Activated CD4-positive, CD25-positive, alpha-beta regulatory T cell treated with anti-CD3 and anti-CD28 coated beads, Interleukin-2, amount 50 U/mL, for 24 hours (primary cell): ENCODE results near the gene IST1.
"Not testable (repeated sequence)": the region's sequence is repeated elsewhere in the genome, so short reads cannot be mapped to it uniquely, and the experiment has no call there.

Source experiments
- ATAC-seq, 2 donors: fragments of 150-1000 bp; cut with Tn5 transposase; one replicate each; pipeline ENCODE4 v1.10.0; 2021; ENCODE audit warnings: mild to moderate bottlenecking in 1 of 2, moderate library complexity in 1 of 2

IST1 gene

DNA sequence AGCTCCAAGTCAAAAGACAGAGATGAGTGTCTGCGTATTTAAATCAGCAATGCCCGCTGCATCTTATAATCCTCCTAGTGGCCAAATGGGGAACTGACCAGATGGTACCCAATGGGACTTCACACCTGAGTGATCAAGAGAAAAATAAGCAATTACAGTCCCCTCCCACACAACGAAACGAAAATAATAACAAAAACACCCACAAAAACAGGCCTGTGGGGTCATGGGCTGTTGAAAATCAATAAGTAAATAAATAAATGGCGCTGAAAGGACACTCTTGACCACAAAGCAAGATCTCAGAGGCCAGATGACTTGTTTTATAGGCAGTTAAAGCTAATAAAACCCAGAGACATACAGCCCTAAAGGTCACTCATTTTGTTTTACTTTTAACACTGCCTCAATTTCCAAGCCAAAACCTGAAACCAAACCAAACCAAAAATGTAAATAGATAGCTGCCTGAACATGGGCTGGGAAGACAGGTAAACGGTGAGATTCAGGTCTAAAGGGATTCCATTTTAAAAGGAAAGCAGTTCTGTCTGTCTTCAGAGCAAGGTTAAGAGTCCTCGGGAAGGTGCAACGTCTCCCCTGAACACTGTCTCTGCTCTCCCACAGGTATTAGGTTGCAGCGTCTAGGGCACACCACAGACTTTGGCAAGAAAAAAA, 12.7 kb upstream of the IST1 start:
- peak; percentile 61 to 68 for ATAC-seq

GRCh38 chr16:71883168-71883848, 12.0 kb upstream of the IST1 start:
- peak; percentile 30 to 39 for ATAC-seq

- ATAC-seq, result peak; percentile 50 to 64
Observed at GRCh38 chr16:71883849-71884638, 11.3 kb upstream of the IST1 start, which contains the start of gene ZNF821. ZNF821 (minus strand) TSS chr16:71884182; CDS start chr16:71879946, 4,236 bp downstream.

GRCh38 chr16:71885261-71885650, 10.1 kb upstream of the IST1 start:
- ATAC-seq, result no peak

DNA sequence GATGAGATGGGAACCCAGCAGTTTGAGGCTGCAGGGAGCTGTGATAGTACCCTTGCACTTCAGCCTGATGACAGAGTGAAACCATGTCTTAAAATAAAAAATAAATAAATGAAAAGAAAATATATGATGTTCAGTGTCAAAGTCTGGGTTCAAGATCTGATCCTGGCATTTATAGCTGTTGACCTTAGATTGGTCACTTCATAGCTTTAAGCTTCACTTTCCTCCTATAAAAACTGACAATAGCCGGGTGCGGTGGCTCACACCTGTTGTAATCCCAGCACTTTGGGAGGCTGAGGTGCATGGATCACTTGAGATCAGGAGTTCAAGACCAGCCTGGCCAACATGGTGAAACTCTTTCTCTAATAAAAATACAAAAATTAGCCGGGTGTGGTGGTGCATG, 6.2 kb upstream of the IST1 start:
- no peak for ATAC-seq

DNA sequence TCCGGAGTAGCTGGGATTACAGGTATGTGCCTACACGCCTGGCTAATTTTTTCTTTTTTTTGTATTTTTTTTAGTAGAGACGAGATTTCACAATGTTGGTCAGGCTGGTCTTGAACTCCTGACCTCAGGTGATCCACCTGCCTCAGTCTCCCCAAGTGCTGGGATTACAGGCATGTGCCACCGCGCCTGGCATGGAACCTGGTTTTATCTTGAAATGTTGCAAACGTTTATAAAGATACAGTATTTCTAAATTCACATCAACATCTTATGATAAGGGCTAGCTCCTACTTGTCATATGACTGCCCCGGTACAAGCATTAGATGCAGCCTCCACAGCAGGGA, 1.5 kb upstream of the IST1 start:
- ATAC-seq, result no peak

DNA sequence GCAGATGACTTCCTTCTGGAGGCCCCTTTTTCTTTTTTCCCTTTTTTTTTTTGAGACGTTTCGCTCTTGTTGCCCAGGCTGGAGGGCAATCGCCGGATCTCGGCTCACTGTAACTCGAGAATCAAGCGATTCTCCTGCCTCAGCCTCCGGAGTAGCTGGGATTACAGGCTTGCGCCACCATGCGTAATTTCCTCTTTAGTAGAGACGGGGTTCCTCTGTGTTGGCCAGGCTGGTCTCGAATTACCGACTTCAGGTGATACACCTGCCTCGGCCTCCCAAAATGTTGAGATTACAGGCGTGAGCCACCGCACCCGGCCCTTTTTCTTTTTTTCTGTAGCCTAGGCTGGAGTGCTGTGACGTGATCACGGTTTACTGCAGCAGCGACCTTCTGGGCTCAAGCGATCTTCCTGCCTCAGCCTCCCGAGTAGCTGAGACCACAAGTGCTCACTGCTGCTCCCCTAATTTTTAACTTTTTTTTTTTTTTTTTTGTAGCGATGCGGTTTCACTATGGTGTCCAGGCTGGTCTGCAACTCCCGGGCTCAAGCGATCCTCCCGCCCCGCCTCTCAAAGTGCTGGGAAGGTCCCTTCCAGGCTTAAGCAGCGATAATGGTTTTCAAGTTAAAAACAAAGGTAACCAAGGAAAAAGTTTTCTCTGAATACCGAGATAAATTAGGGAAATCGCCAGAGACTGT, 956 bp upstream of the IST1 start:
- ATAC-seq, result no peak

DNA sequence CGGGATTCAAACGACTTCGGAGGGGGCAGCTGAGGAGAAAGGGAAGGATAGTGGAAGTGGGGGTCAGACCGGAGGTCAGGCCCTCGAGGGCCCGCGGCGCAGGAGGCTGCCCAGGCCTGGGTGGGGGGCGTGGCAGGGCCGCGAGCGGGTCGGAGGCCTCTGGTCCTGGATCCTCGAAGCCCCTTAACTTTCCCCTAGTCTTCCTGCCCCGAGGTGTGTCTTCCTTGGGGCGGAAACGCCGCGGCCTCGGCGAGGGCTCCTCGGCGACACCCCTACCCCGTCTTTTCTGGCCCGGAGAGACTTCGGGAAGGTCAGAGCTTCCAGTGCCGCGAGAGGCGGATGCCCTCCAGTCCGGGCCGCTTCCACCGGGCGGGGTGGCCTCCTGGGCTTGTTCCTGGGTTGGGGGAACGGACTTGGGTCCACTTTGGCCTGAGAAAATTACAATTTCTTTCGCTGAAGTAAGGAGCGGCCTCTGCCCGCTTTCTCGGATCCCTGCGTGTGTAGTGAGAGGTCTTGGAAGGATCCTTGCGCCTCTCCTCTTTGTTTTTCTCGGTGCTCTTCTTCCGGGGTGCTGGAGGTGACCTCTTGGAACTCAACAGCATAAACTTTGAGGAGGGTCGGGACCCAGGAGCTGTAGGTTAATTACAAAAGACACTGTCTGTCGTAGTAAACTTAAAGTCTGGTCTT, 491 bp downstream of the IST1 start:
- ATAC-seq, result peak; percentile 7 to 31

- ATAC-seq, result no peak
Observed at GRCh38 chr16:71896764-71897368, 1.5 kb downstream of the IST1 start.

- no peak for ATAC-seq
Observed at GRCh38 chr16:71899171-71899570, 3.8 kb downstream of the IST1 start.

GRCh38 chr16:71902656-71903365, 7.5 kb downstream of the IST1 start:
- ATAC-seq, result no peak

DNA sequence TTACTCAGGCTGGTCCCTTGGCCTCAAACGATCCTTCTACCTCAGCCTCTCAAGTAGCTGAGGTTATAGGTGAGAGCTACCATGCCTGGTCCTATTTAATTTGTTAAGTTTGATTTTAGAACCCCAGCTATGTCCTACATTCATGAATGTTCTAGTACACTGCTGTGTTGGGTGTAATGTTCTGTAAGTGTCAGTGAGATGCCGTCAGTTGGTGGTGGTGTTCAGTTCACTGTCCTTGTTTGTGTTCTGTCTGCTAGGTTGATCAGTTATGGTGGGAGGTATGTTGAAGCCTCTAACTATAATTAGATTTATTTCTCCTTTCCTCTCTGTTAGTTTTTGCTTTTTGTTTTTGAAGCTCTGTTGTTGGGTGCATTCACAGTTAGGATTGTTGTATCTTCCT, 8.3 kb downstream of the IST1 start:
- no peak for ATAC-seq

- no peak for ATAC-seq
Observed at GRCh38 chr16:71904239-71904638, 8.9 kb downstream of the IST1 start.

DNA sequence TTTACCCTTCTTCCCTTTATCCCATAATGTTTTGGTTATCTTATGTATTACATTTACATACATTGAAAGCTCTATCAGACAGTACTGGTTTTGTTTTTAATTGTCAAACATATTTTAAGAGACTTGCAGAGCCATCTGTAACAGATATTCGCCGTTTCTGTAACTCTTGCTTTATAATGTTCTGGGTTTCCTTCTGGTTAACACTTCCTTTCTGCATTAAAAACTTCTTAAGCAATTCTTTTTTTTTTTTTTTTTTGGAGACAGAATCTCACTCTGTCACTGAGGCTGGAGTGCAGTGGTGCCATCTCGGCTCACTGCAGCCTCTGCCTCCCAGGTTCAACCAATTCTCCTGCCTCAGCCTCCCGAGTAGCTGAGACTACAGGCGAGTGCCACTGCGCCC, 10.4 kb downstream of the IST1 start:
- not testable (repeated sequence) for ATAC-seq

DNA sequence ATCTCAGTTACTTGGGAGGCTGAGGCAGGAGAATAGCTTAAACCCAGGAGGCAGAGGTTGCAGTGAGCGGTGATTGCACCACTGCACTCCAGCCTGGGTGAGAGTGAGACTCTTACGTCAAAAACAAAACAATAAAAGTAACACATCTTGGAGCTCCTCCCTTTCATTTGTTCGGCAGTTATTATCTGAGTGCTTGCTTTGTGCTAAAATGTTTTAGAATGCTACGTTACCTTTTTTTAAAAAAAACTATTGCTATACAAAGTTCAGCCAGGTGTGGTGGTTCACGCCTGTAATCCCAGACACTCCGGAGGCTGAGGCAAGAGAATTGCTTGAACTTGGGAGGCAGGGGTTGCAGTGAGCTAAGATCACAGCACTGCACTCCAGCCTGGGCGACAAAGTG, 15.8 kb downstream of the IST1 start:
- no peak for ATAC-seq

DNA sequence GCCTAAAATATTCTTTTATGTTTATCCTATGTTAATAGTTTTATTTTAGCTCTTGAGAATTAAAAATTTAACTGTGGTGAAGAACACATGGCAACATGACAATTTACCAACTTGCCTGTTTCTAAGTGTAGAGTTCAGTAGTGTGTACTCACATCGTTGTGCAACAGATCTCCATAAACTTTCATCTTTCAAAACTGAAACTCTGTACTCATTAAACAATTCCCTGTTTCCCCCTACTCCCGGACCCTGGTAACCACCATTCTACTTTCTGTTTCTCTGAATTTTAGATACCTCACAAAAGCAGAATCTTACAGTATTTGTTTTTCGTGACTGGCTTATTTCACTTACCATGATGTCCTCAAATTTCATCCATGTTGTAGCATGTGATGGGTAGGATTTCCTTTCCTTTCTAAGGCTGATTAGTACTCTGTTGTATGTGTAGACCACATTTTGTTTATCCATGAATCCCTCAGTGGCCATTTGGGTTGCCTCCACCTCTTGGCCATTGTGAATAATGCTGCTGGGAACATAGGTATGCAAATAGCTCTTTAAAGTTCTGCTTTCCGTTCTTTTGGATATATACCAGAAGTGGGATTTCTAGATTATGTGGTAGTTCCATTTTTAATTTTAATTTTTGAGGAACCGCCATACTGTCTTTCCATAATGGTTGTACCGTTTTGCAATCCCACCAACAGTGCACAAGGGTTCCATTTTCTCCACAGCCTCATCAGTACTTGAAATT, 17.4 kb downstream of the IST1 start:
- no peak for ATAC-seq

DNA sequence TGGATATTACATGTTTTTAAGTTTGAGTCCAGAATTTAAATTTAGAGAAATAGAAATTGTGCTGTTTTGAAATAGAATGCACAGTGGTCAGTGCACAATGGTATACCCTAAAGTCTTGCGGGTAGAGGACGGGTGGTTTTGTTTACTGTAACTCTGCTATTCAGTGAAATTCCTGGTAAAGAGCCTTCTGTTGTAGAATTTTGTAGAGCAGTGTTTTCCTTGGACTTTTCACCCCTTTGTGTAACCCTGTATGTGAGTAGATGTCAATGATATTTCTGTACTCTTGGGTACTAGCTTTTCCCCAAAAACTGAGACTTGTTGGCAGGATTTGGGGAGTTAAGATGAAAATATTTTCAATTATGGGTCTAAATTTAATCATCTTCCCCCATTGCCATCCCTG, 19.5 kb downstream of the IST1 start:
- no peak for ATAC-seq

- no peak for ATAC-seq
Observed at GRCh38 chr16:71915350-71915749, 20.0 kb downstream of the IST1 start.

DNA sequence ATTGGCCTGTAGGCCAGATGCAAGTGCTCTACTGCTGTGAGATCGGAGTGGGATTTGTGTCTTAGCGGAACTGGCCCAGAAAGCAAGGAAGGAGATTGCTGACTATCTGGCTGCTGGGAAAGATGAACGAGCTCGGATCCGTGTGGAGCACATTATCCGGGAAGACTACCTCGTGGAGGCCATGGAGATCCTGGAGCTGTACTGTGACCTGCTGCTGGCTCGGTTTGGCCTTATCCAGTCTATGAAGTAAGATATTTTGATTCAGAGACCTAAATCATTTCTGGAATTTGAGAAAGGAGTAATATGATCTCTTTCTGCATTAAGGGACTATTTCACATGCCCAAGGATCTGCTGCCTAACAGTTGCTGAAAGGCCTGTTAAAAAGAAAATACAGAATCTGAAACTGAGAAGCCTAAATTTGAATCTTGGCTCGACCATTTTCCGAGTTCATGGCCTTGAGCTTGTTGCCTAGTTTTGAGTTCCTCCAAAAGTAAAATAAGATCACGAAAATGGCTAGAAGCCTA, 21.1 kb downstream of the IST1 start:
- ATAC-seq, result no peak

DNA sequence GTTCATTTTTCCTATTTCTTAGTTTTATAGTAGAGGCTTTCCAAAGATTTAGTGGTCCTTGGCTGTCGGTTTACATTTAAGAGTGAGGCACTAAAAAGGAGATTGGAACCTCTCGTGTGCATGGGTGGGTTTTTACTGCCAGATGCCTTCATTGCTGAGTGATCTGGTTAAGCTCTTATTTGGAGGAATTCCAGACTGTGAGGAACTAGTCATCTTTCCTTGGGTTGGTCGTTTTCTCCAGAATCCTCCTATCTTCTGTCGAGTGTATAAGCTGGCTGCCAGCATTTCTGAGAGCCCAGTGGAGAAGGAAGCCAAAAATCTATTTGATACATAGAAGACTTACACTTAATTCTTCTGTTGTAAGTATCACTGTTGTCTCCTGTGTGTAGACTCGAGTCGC, 22.6 kb downstream of the IST1 start:
- no peak for ATAC-seq

GRCh38 chr16:71919035-71919434, 23.7 kb downstream of the IST1 start:
- no peak for ATAC-seq
